ENCODE measurements around the gene EEF1G. TPM values are rescaled to one million over a fixed set of nuclear protein-coding genes. Genes with fewer than 3 reads are reported as not detected.

The EEF1G gene
- total RNA-seq, 1 donor from 2014 or later, result 2,051 TPM

- Mint-ChIP-seq H3K36me3 (peaks cover 75% of the 10 kb centered on the region), H3K27me3 (no peaks in the 10 kb centered on the region), H3K4me3 (no peak overlapping the region), H3K27ac (peak overlapping the region; percentile 31), H3K4me1 (ENCODE audit: unreplicated experiment) (peaks cover 4% of the 10 kb centered on the region), H3K9me3 (peaks cover 9% of the 10 kb centered on the region)
- DNase-seq (ENCODE audit: extremely low spot score, unreplicated experiment), result no peak
- no peak for TF ChIP-seq CTCF (conservative IDR thresholded peaks at IDR 0.05)
Observed at GRCh38 chr11:62532096-62532495, 41.6 kb downstream of the EEF1G start.

- H3K27ac Mint-ChIP-seq, result peak overlapping the region; percentile 55
- no peak for TF ChIP-seq CTCF (conservative IDR thresholded peaks at IDR 0.05)
- peaks cover 57% of the 10 kb centered on the region for H3K36me3 Mint-ChIP-seq
- H3K4me3 Mint-ChIP-seq, result no peak overlapping the region
- DNase-seq (ENCODE audit: extremely low spot score, unreplicated experiment), result no peak
- no peaks in the 10 kb centered on the region for H3K9me3 Mint-ChIP-seq
- H3K4me1 Mint-ChIP-seq (ENCODE audit: unreplicated experiment), result peaks cover 14% of the 10 kb centered on the region
- H3K27me3 Mint-ChIP-seq, result no peaks in the 10 kb centered on the region
Observed at GRCh38 chr11:62516736-62517371, 56.8 kb downstream of the EEF1G start.

- no peak overlapping the region for H3K4me3 Mint-ChIP-seq
- peaks cover 14% of the 10 kb centered on the region for H3K4me1 Mint-ChIP-seq (ENCODE audit: unreplicated experiment)
- no peaks in the 10 kb centered on the region for H3K27me3 Mint-ChIP-seq
- no peak for DNase-seq (ENCODE audit: extremely low spot score, unreplicated experiment)
- peaks cover 37% of the 10 kb centered on the region for H3K36me3 Mint-ChIP-seq
- H3K27ac Mint-ChIP-seq, result peak overlapping the region; percentile 59
- no peak for TF ChIP-seq CTCF (conservative IDR thresholded peaks at IDR 0.05)
- no peaks in the 10 kb centered on the region for H3K9me3 Mint-ChIP-seq
Observed at GRCh38 chr11:62514151-62514550, 59.5 kb downstream of the EEF1G start.

GRCh38 chr11:62513626-62514025, 60.1 kb downstream of the EEF1G start:
- no peak overlapping the region for H3K4me3 Mint-ChIP-seq
- no peaks in the 10 kb centered on the region for H3K27me3 Mint-ChIP-seq
- peaks cover 18% of the 10 kb centered on the region for H3K4me1 Mint-ChIP-seq (ENCODE audit: unreplicated experiment)
- TF ChIP-seq CTCF (conservative IDR thresholded peaks at IDR 0.05), result no peak
- DNase-seq (ENCODE audit: extremely low spot score, unreplicated experiment), result no peak
- H3K27ac Mint-ChIP-seq, result no peak overlapping the region
- H3K9me3 Mint-ChIP-seq, result no peaks in the 10 kb centered on the region
- peaks cover 34% of the 10 kb centered on the region for H3K36me3 Mint-ChIP-seq

- no peak for TF ChIP-seq CTCF (conservative IDR thresholded peaks at IDR 0.05)
- Mint-ChIP-seq H3K9me3 (no peaks in the 10 kb centered on the region), H3K4me3 (no peak overlapping the region), H3K36me3 (peaks cover 28% of the 10 kb centered on the region), H3K27ac (no peak overlapping the region), H3K27me3 (no peaks in the 10 kb centered on the region), H3K4me1 (ENCODE audit: unreplicated experiment) (peaks cover 25% of the 10 kb centered on the region)
- no peak for DNase-seq (ENCODE audit: extremely low spot score, unreplicated experiment)
Observed at GRCh38 chr11:62512961-62513360, 60.7 kb downstream of the EEF1G start.

Small RNA genes lying within 50 kb of the gene (microRNA-seq; reads per million reads assigned to microRNA genes)
- gene MIR6747, result 1.1 reads per million

Other genes starting within 250 kb of the EEF1G start
- gene ASRGL1, start 236.4 kb downstream of the EEF1G start, total RNA-seq (ENCODE audit: low replicate concordance), result 10.0 and 48.0 TPM in 2 replicates
- gene SCGB1A1, start 154.9 kb downstream of the EEF1G start, total RNA-seq (ENCODE audit: low replicate concordance), result not detected in 2 replicates
- gene AHNAK, start 27.1 kb downstream of the EEF1G start, total RNA-seq (ENCODE audit: low replicate concordance), result 302 and 656 TPM in 2 replicates
- gene TUT1, start 17.6 kb upstream of the EEF1G start, total RNA-seq (ENCODE audit: low replicate concordance), result 15.0 and 22.1 TPM in 2 replicates
- gene MTA2, start 28.0 kb upstream of the EEF1G start, total RNA-seq (ENCODE audit: low replicate concordance), result 148 and 152 TPM in 2 replicates
- gene EML3, start 38.9 kb upstream of the EEF1G start, total RNA-seq (ENCODE audit: low replicate concordance), result 46.0 and 76.0 TPM in 2 replicates
- 1.4 and 1.8 TPM in 2 replicates for gene ROM1, start 39.4 kb upstream of the EEF1G start, total RNA-seq (ENCODE audit: low replicate concordance)
- 43.4 and 50.0 TPM in 2 replicates for gene B3GAT3, start 48.1 kb upstream of the EEF1G start, total RNA-seq (ENCODE audit: low replicate concordance)
- 278 and 372 TPM in 2 replicates for gene GANAB, start 72.7 kb upstream of the EEF1G start, total RNA-seq (ENCODE audit: low replicate concordance)
- gene INTS5, start 79.4 kb upstream of the EEF1G start, total RNA-seq (ENCODE audit: low replicate concordance), result 26.5 and 28.3 TPM in 2 replicates
- gene C11orf98, start 91.3 kb upstream of the EEF1G start, total RNA-seq (ENCODE audit: low replicate concordance), result 69.1 and 69.2 TPM in 2 replicates
- 17.7 and 28.0 TPM in 2 replicates for gene CSKMT, start 91.4 kb upstream of the EEF1G start, total RNA-seq (ENCODE audit: low replicate concordance)
- 11.2 and 11.7 TPM in 2 replicates for gene UQCC3, start 97.8 kb upstream of the EEF1G start, total RNA-seq (ENCODE audit: low replicate concordance)
- 6.1 and 8.1 TPM in 2 replicates for gene LBHD1, start 98.4 kb upstream of the EEF1G start, total RNA-seq (ENCODE audit: low replicate concordance)
- gene UBXN1, start 105.2 kb upstream of the EEF1G start, total RNA-seq (ENCODE audit: low replicate concordance), result 76.5 and 113 TPM in 2 replicates
- 0.21 and 1.0 TPM in 2 replicates for gene LRRN4CL, start 115.6 kb upstream of the EEF1G start, total RNA-seq (ENCODE audit: low replicate concordance)
- gene BSCL2, start 133.5 kb upstream of the EEF1G start, total RNA-seq (ENCODE audit: low replicate concordance), result 93.5 and 94.6 TPM in 2 replicates
- gene GNG3, start 133.8 kb upstream of the EEF1G start, total RNA-seq (ENCODE audit: low replicate concordance), result 0.88 and 4.7 TPM in 2 replicates
- 44.8 and 63.7 TPM in 2 replicates for gene HNRNPUL2, start 153.6 kb upstream of the EEF1G start, total RNA-seq (ENCODE audit: low replicate concordance)
- gene TTC9C, start 154.6 kb upstream of the EEF1G start, total RNA-seq (ENCODE audit: low replicate concordance), result 34.1 and 39.0 TPM in 2 replicates
- gene ZBTB3, start 180.3 kb upstream of the EEF1G start, total RNA-seq (ENCODE audit: low replicate concordance), result 6.3 and 10.1 TPM in 2 replicates
- gene POLR2G, start 187.7 kb upstream of the EEF1G start, total RNA-seq (ENCODE audit: low replicate concordance), result 68.8 and 98.7 TPM in 2 replicates
- 23.8 and 37.6 TPM in 2 replicates for gene TAF6L, start 197.5 kb upstream of the EEF1G start, total RNA-seq (ENCODE audit: low replicate concordance)
- gene TMEM179B, start 213.5 kb upstream of the EEF1G start, total RNA-seq (ENCODE audit: low replicate concordance), result 41.1 and 53.1 TPM in 2 replicates
- gene TMEM223, start 218.1 kb upstream of the EEF1G start, total RNA-seq (ENCODE audit: low replicate concordance), result 21.9 and 23.3 TPM in 2 replicates
- gene NXF1, start 231.5 kb upstream of the EEF1G start, total RNA-seq (ENCODE audit: low replicate concordance), result 111 TPM in 2 replicates